CD4-positive, alpha-beta T cell treated with Interferon alpha-2 for 1 hour (primary cell): ENCODE results near the gene ZSWIM5.
"Not testable (repeated sequence)": the region's sequence is repeated elsewhere in the genome, so short reads cannot be mapped to it uniquely, and the experiment has no call there.

Experiments used
- DNase-seq, 2 donors: peaks; one replicate each; pipeline ENCODE4 v3.0.0-alpha.2; 2020 to 2022

The ZSWIM5 gene

GRCh38 chr1:44999232-44999631, 207.2 kb downstream of the ZSWIM5 start:
- no peak for DNase-seq

DNA sequence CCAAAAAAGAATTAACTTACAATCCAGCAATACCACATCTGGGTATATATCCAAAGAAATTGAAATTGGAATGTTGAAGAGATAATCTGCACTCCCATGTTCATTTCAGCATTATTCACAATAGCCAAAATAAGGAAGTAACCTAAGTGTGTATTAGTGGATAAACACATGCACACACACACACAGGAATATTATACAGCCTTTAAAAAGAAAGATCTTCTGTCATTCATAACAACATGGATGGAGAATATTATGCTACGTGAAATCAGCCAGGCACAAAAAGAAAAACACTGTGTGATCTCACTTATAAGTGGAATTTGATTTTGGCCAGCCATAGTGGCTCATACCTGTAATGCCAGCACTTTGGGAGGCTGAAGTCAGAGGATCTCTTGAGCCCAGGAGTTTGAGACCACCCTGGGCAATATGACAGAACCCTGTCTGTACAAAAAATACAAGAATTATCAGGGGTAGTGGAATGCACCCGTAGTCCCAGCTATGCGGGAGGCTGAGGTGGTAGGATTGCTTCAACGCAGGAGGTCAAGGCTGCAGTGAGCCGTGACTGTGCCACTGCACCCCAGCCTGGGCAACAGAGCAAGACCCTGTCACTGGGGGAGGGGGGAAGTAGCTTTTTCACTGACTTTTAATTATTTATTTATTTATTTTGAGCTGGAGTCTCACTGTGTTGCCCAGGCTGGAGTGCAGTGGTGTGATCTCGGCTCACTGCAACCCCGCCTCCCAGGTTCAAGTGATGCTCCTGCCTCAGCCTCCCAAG, 210.8 kb downstream of the ZSWIM5 start:
- no peak for DNase-seq

- DNase-seq, result no peak
Observed at GRCh38 chr1:44994309-44994898, 212.0 kb downstream of the ZSWIM5 start.

- no peak for DNase-seq
Observed at GRCh38 chr1:44988531-44989156, 217.8 kb downstream of the ZSWIM5 start.

DNA sequence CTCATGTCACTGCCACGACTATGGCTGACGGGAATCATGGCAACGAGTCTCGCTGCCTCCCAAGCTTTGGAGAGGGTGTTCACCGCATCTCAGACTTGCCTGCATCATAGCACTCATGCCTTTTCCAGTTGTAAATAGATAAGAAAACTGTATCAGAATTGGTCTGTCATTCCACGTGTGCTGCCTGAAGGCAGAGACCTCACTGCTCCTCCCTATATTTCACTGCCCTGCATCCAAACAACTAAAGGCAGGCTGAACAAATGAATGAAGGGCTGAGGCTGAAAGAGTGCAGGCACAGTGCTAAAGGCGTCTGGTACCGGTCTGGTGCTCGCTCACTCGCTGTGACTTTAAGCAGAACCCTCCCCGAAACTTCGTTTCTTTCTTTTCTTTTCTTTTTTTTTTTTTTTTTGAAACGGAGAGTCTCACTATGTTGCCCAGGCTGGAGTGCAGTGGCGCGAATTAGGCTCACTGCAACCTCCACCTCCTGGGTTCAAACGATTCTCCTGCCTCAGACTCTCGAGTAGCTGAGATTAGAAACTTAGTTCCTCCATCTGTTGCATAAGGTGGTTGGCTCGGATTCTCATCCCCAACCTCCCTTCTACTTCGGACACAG, 220.6 kb downstream of the ZSWIM5 start:
- DNase-seq, result no peak

- DNase-seq, result not testable (repeated sequence)
Observed at GRCh38 chr1:44977372-44977771, 229.0 kb downstream of the ZSWIM5 start.

DNA sequence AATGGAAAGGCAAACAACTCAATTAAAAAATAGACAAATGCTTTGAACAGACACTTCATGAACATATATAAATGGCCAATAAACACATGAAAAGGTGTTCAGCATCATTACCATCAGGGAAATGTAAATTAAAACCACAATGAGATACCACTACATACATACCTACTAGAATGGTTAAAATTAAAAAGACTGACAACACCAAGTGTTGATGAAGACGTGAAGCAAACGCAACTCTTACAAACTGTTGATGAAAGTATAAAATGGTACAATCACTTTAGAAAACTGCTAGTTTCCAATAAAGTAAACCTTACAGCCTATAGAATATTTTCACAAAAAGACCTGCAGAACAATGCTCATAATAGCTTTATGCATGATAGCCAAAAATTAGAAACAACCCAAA, 230.2 kb downstream of the ZSWIM5 start:
- no peak for DNase-seq

DNA sequence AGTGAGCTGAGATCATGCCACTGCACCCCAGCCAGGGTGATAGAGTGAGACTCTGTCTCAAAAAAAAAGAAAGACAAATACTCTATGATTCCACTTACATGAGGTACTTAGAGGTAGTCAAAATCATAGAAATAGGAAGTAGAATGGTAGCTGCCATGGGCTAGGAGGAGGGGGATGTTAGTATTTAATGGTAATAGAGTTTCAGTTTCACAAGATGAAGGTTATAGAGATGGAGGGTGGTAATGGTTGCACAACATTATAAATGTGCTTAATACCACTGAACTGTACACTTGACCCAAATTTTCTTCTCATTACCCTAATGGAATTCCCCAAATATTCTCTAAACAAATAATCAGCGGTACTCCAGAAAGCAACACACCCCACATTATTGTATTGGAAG, 232.8 kb downstream of the ZSWIM5 start:
- DNase-seq, result no peak

DNA sequence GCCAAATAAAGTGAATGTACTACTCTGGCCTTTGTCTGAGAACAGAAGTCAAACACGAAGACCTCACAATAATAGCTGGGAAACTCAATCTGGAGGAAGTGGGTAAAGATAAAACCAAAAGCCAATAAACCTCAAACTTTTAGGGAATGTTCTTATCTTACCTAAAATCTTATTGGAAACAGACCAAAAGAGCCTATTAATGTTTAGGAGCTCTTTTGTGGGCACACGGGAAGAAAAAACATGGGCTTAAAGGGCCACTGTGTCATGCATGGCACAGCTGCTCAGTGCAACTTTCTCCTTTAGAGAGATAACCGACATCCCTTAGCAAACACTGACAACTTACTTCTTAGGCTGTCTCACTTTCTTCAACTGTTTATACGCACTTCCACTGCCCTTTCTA, 236.1 kb downstream of the ZSWIM5 start:
- DNase-seq, result no peak
